ENCODE results near the gene MAP2K5. TPM values are rescaled to one million over a fixed set of nuclear protein-coding genes. Genes with fewer than 3 reads are reported as not detected.

The MAP2K5 gene
- total RNA-seq, 1 donor from 2014 or later = 3.2 TPM

- no peak for TF ChIP-seq CTCF (conservative IDR thresholded peaks at IDR 0.05; ENCODE audit: low read depth, low read length)
- no peak overlapping the region for H3K4me3 ChIP-seq (ENCODE audit: low read depth, low read length)
- DNase-seq (ENCODE audit: low read depth) = no peak
Measured at GRCh38 chr15:67805008-67805665, 262.6 kb downstream of the MAP2K5 start.

- DNase-seq (ENCODE audit: low read depth) = peak; percentile 20
- no peak for TF ChIP-seq CTCF (conservative IDR thresholded peaks at IDR 0.05; ENCODE audit: low read depth, low read length)
- H3K4me3 ChIP-seq (ENCODE audit: low read depth, low read length) = no peak overlapping the region
Measured at GRCh38 chr15:67805666-67806516, 263.4 kb downstream of the MAP2K5 start.

GRCh38 chr15:67806536-67806935, 264.0 kb downstream of the MAP2K5 start:
- no peak overlapping the region for H3K4me3 ChIP-seq (ENCODE audit: low read depth, low read length)
- DNase-seq (ENCODE audit: low read depth) = no peak
- TF ChIP-seq CTCF (conservative IDR thresholded peaks at IDR 0.05; ENCODE audit: low read depth, low read length) = no peak

GRCh38 chr15:67807141-67807540, 264.6 kb downstream of the MAP2K5 start:
- TF ChIP-seq CTCF (conservative IDR thresholded peaks at IDR 0.05; ENCODE audit: low read depth, low read length) = no peak
- no peak for DNase-seq (ENCODE audit: low read depth)
- no peak overlapping the region for H3K4me3 ChIP-seq (ENCODE audit: low read depth, low read length)

- no peak for TF ChIP-seq CTCF (conservative IDR thresholded peaks at IDR 0.05; ENCODE audit: low read depth, low read length)
- H3K4me3 ChIP-seq (ENCODE audit: low read depth, low read length) = no peak overlapping the region
- no peak for DNase-seq (ENCODE audit: low read depth)
Measured at GRCh38 chr15:67807836-67808235, 265.3 kb downstream of the MAP2K5 start.

GRCh38 chr15:67808821-67809220, 266.3 kb downstream of the MAP2K5 start:
- no peak for DNase-seq (ENCODE audit: low read depth)
- TF ChIP-seq CTCF (conservative IDR thresholded peaks at IDR 0.05; ENCODE audit: low read depth, low read length) = no peak
- H3K4me3 ChIP-seq (ENCODE audit: low read depth, low read length) = no peak overlapping the region

All from epithelial cell of proximal tubule (primary cell).